A549 (cell line): ENCODE results near the gene WSCD1. TPM values are rescaled to one million over a fixed set of nuclear protein-coding genes. Genes with fewer than 3 reads are reported as not detected.
A peak's percentile ranks its signal among the peaks of the same experiment; 100 is the strongest.

ENCODE experiments used
- ATAC-seq, 2 experiments: fragments of 200-7000 bp in 1 of 2; fragments of >200 bp in 1 of 2; cut with Nextera tagmentation in 1 of 2; cut with Tn5 transposase in 1 of 2; 3 replicates each; pipeline versions ENCODE4 v1.8.0 to v1.9.1; 2018 to 2020; ENCODE audit warnings: mild to moderate bottlenecking in 1 of 2, moderate library complexity in 1 of 2
- CTCF ChIA-PET: fragments of 300-600 bp; sonication (Branson Sonifier 250); formaldehyde crosslinking; extraction: SDS; loops from one replicate; lab custom pipeline; 2021; ENCODE audit warnings: antibody characterized with exemption, inconsistent platforms; lab: Yijun Ruan, JAX
- POLR2A ChIA-PET: fragments of 350-600 bp; formaldehyde crosslinking; extraction: SDS; loops from one replicate; lab custom pipeline; 2021; ENCODE audit warnings: antibody characterized with exemption, inconsistent platforms; lab: Yijun Ruan, JAX
- DNase-seq, 2 experiments: peaks; one replicate each; pipeline versions ENCODE4 v3.0.0 to v3.0.0-alpha.2; 2011 to 2016; ENCODE audit warnings: low read depth in 1 of 2, low spot score in 1 of 2
- FAIRE-seq: peaks from 2 replicates; lab custom pipeline; 2011; peaks lifted over from hg19 to GRCh38; lab: Jason Lieb, UNC
- H3K27ac ChIP-seq, 2 experiments: fragments of >200 bp; sonication (Bioruptor Twin); formaldehyde crosslinking; 3 replicates each; pipeline ENCODE4 v1.5.1; 2016 to 2017
- H3K4me1 ChIP-seq: fragments of >200 bp; sonication (Bioruptor Twin); formaldehyde crosslinking; 3 replicates; pipeline ENCODE4 v1.6.1; 2016
- H3K4me2 ChIP-seq: fragments of >200 bp; sonication (Bioruptor Twin); formaldehyde crosslinking; 3 replicates; pipeline ENCODE4 v1.6.1; 2016
- H3K4me3 ChIP-seq: fragments of >200 bp; sonication (Bioruptor Twin); formaldehyde crosslinking; 3 replicates; pipeline ENCODE4 v1.5.1; 2016
- H3K9me3 ChIP-seq: fragments of >200 bp; sonication (Bioruptor Twin); formaldehyde crosslinking; 3 replicates; pipeline ENCODE4 v1.6.1; 2016
- BHLHE40 ChIP-seq: IDR thresholded peaks from 2 replicates; pipeline ENCODE4 v1.6.1; 2012; ENCODE audit warnings: low read depth, low read length, inconsistent platforms
- CBX8 ChIP-seq: fragments of 200-600 bp; sonication (generic); IDR thresholded peaks from 2 replicates; pipeline ENCODE4 v1.6.1; 2016
- CEBPB ChIP-seq, 2 experiments: fragments of >200 bp in 1 of 2; sonication (Bioruptor Twin) in 1 of 2; formaldehyde crosslinking in 1 of 2; IDR thresholded peaks; 2 replicates each; pipeline ENCODE4 v1.6.1; 2012 to 2016
- CHD2 ChIP-seq: fragments of 150-350 bp; IDR thresholded peaks from 2 replicates; pipeline ENCODE4 v1.6.1; 2014; ENCODE audit warnings: low read length; ENCODE audit not compliant: partially characterized antibody
- E2F6 ChIP-seq: IDR thresholded peaks from 2 replicates; pipeline ENCODE4 v1.6.1; 2012; ENCODE audit warnings: low read depth, borderline replicate concordance
- ESRRA ChIP-seq: fragments of 150-350 bp; IDR thresholded peaks from 2 replicates; pipeline ENCODE4 v1.6.1; 2014; ENCODE audit warnings: mild to moderate bottlenecking, low read length, borderline replicate concordance
- FOSL2 ChIP-seq, 2 experiments: fragments of 450-650 bp in 1 of 2; fragments of >200 bp in 1 of 2; sonication (Bioruptor Twin) in 1 of 2; formaldehyde crosslinking; IDR thresholded peaks; 2 replicates each; pipeline versions ENCODE4 v1.5.0 to v1.6.1; 2016 to 2020; ENCODE audit warnings: mild to moderate bottlenecking in 1 of 2, moderate library complexity in 1 of 2
- HOXB13 ChIP-seq: fragments of 250-450 bp; sonication (Bioruptor Pico); IDR thresholded peaks from 2 replicates; pipeline ENCODE4 v1.5.0; 2020; ENCODE audit warnings: low read depth, mild to moderate bottlenecking, moderate library complexity
- HOXB5 ChIP-seq: fragments of 250-450 bp; sonication (Bioruptor Pico); IDR thresholded peaks from 2 replicates; pipeline ENCODE4 v1.5.0; 2020; ENCODE audit warnings: mild to moderate bottlenecking, moderate library complexity
- JUN ChIP-seq, 2 experiments: fragments of >200 bp; sonication (Bioruptor Twin); formaldehyde crosslinking; IDR thresholded peaks; 2 replicates in 1 of 2; 3 replicates in 1 of 2; pipeline ENCODE4 v1.6.1; 2016 to 2017
- KDM1A ChIP-seq: fragments of 200-600 bp; sonication (generic); IDR thresholded peaks from 2 replicates; pipeline ENCODE4 v1.6.1; 2016; ENCODE audit warnings: low read depth, mild to moderate bottlenecking
- MAFK ChIP-seq: fragments of 450-650 bp; IDR thresholded peaks from 2 replicates; pipeline ENCODE4 v1.6.1; 2014; ENCODE audit not compliant: partially characterized antibody
- MAX ChIP-seq: IDR thresholded peaks from 2 replicates; pipeline ENCODE4 v1.6.1; 2012
- MAZ ChIP-seq: fragments of 150-350 bp; IDR thresholded peaks from 2 replicates; pipeline ENCODE4 v1.6.1; 2014; ENCODE audit warnings: antibody characterized with exemption, low read depth, low read length, borderline replicate concordance
- NPAS2 ChIP-seq: fragments of 250-450 bp; sonication (Bioruptor Pico); IDR thresholded peaks from 2 replicates; pipeline ENCODE4 v1.8.0; 2022; ENCODE audit warnings: mild to moderate bottlenecking, moderate library complexity, borderline replicate concordance
- NR3C1 ChIP-seq: fragments of >200 bp; sonication (Bioruptor Twin); formaldehyde crosslinking; IDR thresholded peaks from 3 replicates; pipeline ENCODE4 v1.6.1; 2017
- POLR2A ChIP-seq: IDR thresholded peaks from 2 replicates; pipeline ENCODE4 v1.6.1; 2012; ENCODE audit warnings: mild to moderate bottlenecking, low read length
- RAD21 ChIP-seq, 2 experiments: fragments of >200 bp in 1 of 2; sonication (Bioruptor Twin) in 1 of 2; formaldehyde crosslinking in 1 of 2; IDR thresholded peaks in 1 of 2; conservative IDR thresholded peaks in 1 of 2; 2 replicates in 1 of 2; 3 replicates in 1 of 2; pipeline ENCODE4 v1.6.1; 2012 to 2018; ENCODE audit warnings: inconsistent platforms in 1 of 2
- RARB ChIP-seq: fragments of 250-450 bp; sonication (Bioruptor Pico); IDR thresholded peaks from 2 replicates; pipeline ENCODE4 v1.8.0; 2021; ENCODE audit warnings: mild to moderate bottlenecking, moderate library complexity
- RCOR1 ChIP-seq: fragments of 150-350 bp; IDR thresholded peaks from 2 replicates; pipeline ENCODE4 v1.6.1; 2014; ENCODE audit warnings: antibody characterized with exemption, low read length, low read depth
- REST ChIP-seq: fragments of 200-600 bp; sonication (generic); IDR thresholded peaks from 2 replicates; pipeline ENCODE4 v1.6.1; 2016; ENCODE audit warnings: antibody characterized with exemption, mild to moderate bottlenecking, moderate library complexity
- RFX5 ChIP-seq: fragments of 450-650 bp; IDR thresholded peaks from 2 replicates; pipeline ENCODE4 v1.7.1; 2014; ENCODE audit warnings: antibody characterized with exemption, mild to moderate bottlenecking, moderate library complexity
- RNF2 ChIP-seq: fragments of 200-600 bp; sonication (generic); IDR thresholded peaks from 2 replicates; pipeline ENCODE4 v1.6.1; 2016; ENCODE audit warnings: low read depth, mild to moderate bottlenecking, antibody characterized with exemption, moderate library complexity, borderline replicate concordance
- SREBF2 ChIP-seq: fragments of 450-650 bp; IDR thresholded peaks from 2 replicates; pipeline ENCODE4 v1.6.1; 2014; ENCODE audit warnings: mild to moderate bottlenecking, moderate library complexity
- TFCP2L1 ChIP-seq: fragments of 250-450 bp; sonication (Bioruptor Pico); IDR thresholded peaks from 2 replicates; pipeline ENCODE4 v1.5.0; 2021; ENCODE audit warnings: mild to moderate bottlenecking
- TP53 ChIP-seq: fragments of 250-450 bp; sonication (Bioruptor Pico); IDR thresholded peaks from 2 replicates; pipeline ENCODE4 v1.5.0; 2021; ENCODE audit warnings: mild to moderate bottlenecking, moderate library complexity
- USF2 ChIP-seq: fragments of 450-650 bp; IDR thresholded peaks from 2 replicates; pipeline ENCODE4 v1.6.1; 2014; ENCODE audit warnings: antibody characterized with exemption
- ZC3H11A ChIP-seq: fragments of 450-650 bp; IDR thresholded peaks from 2 replicates; pipeline ENCODE4 v1.6.1; 2014; ENCODE audit warnings: antibody characterized with exemption, mild to moderate bottlenecking
- ZNF302 ChIP-seq: fragments of 250-450 bp; sonication (Bioruptor Pico); IDR thresholded peaks from 2 replicates; pipeline ENCODE4 v1.9.0; 2021; ENCODE audit warnings: inconsistent platforms, mild to moderate bottlenecking, moderate library complexity
- ZSCAN20 ChIP-seq: fragments of 250-450 bp; sonication (Bioruptor Pico); IDR thresholded peaks from 2 replicates; pipeline ENCODE4 v1.8.0; 2022; ENCODE audit warnings: mild to moderate bottlenecking, moderate library complexity
- WGBS: methylation state at CpG from one replicate; pipeline ENCODE4 v1.1.6; 2017; ENCODE audit errors: missing lambda C conversion rate; 5-methylcytosine and 5-hydroxymethylcytosine counted together
- polyA plus RNA-seq, 4 experiments: library from polyadenylated mRNA; depleted of rRNA in 3 of 4; stranded (reverse); fragments of >200 nt; fragmentation: RNase III in 1 of 4; extraction: RNeasy Plus Mini Kit Qiagen cat#74134 plus additional on column Dnase treatment in 1 of 4; gene quantifications; 2 replicates in 3 of 4; 3 replicates in 1 of 4; pipeline ENCODE4 v1.2.3, GENCODE V29; 2011 to 2017

Gene WSCD1
- polyA plus RNA-seq, 2 of the 4 experiments (the other 2 are of a cell fraction): 1.6 TPM

GRCh38 chr17:6057562-6057961, 12.6 kb upstream of the WSCD1 start:
- ATAC-seq: no peak
- 64% methylated on average over 7 of the region's 8 CpGs for WGBS
- no peak overlapping the region for H3K27ac ChIP-seq

GRCh38 chr17:6059406-6059805, 10.8 kb upstream of the WSCD1 start:
- H3K4me2 ChIP-seq: no peak overlapping the region
- DNase-seq (no peak), FAIRE-seq (no peak), ATAC-seq (no peak)
- H3K4me3 ChIP-seq: no peak overlapping the region
- TF ChIP-seq JUN (IDR thresholded peaks at IDR 0.05) (no peak), FOSL2 (IDR thresholded peaks at IDR 0.05) (no peak), FOSL2 (CRISPR knock-in tag; IDR thresholded peaks at IDR 0.05) (no peak), RARB (no peak)
- peaks cover 11% of the 10 kb centered on the region; the same call in 2 of the 3 replicates for H3K4me1 ChIP-seq
- H3K9me3 ChIP-seq: no peaks in the 10 kb centered on the region
- ChIA-PET CTCF (interaction anchor here (1.0 to 3.6 kb wide), 3 partner anchors 8 to 34 kb away, joined by 3 to 20 read pairs (median 3); no protein-coding TSS in a partner anchor), POLR2A (no interaction called here)
- no peak overlapping the region for H3K27ac ChIP-seq
- 83% methylated on average over 8 of the region's 8 CpGs for WGBS

More at GRCh38 chr17:6057562-6057961, 12.6 kb upstream of the WSCD1 start:
- Histone ChIP-seq H3K4me2 (no peak overlapping the region), H3K4me3 (no peak overlapping the region), H3K9me3 (no peaks in the 10 kb centered on the region), H3K4me1 (peaks cover 11% of the 10 kb centered on the region; the same call in 2 of the 3 replicates)
- ChIA-PET POLR2A (no interaction called here), CTCF (interaction anchor here (3.6 kb wide), 1 partner anchor 11 kb away, joined by 20 read pairs; no protein-coding TSS in a partner anchor)
- no peak for FAIRE-seq
- TF ChIP-seq CEBPB (IDR thresholded peaks at IDR 0.05) (no peak), ESRRA (no peak), RNF2 (no peak), MAFK (no peak), CBX8 (no peak), CHD2 (no peak), ZNF302 (CRISPR knock-in tag) (no peak), REST (no peak), HOXB5 (CRISPR knock-in tag) (no peak), RAD21 (conservative IDR thresholded peaks at IDR 0.05 in 1 of 2, IDR thresholded peaks at IDR 0.05 in 1 of 2) (no peak), TFCP2L1 (CRISPR knock-in tag) (no peak), MAX (no peak), RFX5 (no peak), TP53 (CRISPR knock-in tag) (no peak), USF2 (no peak), RCOR1 (no peak)
- no peak for DNase-seq

- DNase-seq (peak; percentile 82 to 83), ATAC-seq (peak; percentile 87 to 92), FAIRE-seq (no peak)
- H3K4me3 ChIP-seq: no peak overlapping the region
- CTCF ChIA-PET: interaction anchor here (0.8 to 1.4 kb wide), 6 partner anchors 8 to 822 kb away, joined by 3 read pairs; no protein-coding TSS in a partner anchor
- peak overlapping the region; percentile 29 for H3K4me2 ChIP-seq
- POLR2A ChIA-PET: no interaction called here
- peak overlapping the region; percentile 19 to 33; a peak in 3 of 6 replicates for H3K27ac ChIP-seq
- no peaks in the 10 kb centered on the region for H3K9me3 ChIP-seq
- peaks cover 14% of the 10 kb centered on the region; the same call in 2 of the 3 replicates for H3K4me1 ChIP-seq
- WGBS: 5% methylated on average over 4 of the region's 5 CpGs
- TF ChIP-seq TP53 (CRISPR knock-in tag) (no peak), NR3C1 (no peak), MAFK (peak; percentile 80), CHD2 (no peak), JUN (IDR thresholded peaks at IDR 0.05) (no peak), POLR2A (no peak), RAD21 (conservative IDR thresholded peaks at IDR 0.05 in 1 of 2, IDR thresholded peaks at IDR 0.05 in 1 of 2) (no peak), RARB (no peak), HOXB5 (CRISPR knock-in tag) (no peak), KDM1A (no peak), MAX (peak; percentile 54; the same call in 1 of the 2 replicates), E2F6 (no peak), MAZ (no peak), ZSCAN20 (CRISPR knock-in tag) (no peak), NPAS2 (no peak), CBX8 (no peak), HOXB13 (CRISPR knock-in tag) (no peak), BHLHE40 (0 out of 2 replicates have a peak, but pooled peaks have one; percentile 48), ZC3H11A (no peak), SREBF2 (no peak)
These were observed 8.9 kb upstream of the WSCD1 start for GRCh38 chr17:6061290-6061689.
